Measurements from ENCODE around the gene JMJD1C.
A peak's percentile ranks its signal among the peaks of the same experiment; 100 is the strongest.
"Not testable (repeated sequence)": the region's sequence is repeated elsewhere in the genome, so short reads cannot be mapped to it uniquely, and the experiment has no call there.

The JMJD1C gene

DNA sequence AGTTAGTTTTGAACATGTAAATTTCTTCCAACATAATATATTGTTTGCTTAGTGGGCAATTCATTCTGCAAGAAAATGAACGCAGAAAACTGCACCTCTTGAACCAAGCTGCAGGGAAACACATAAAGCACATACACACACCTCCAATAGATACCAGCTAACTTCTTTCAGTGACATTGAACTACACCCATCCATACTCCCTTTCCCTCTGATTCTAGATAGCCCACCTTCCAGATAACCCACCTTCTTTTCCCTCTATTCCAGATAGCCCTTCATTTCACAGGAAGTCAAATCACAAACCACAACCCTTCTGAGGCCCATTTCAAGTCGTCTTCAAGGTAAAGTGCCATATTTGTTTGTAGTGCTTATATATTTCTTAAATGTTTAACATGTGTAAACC lies 304.2 kb downstream of the JMJD1C start:
- DNase-seq (ENCODE audit: low read depth) = no peak

DNA sequence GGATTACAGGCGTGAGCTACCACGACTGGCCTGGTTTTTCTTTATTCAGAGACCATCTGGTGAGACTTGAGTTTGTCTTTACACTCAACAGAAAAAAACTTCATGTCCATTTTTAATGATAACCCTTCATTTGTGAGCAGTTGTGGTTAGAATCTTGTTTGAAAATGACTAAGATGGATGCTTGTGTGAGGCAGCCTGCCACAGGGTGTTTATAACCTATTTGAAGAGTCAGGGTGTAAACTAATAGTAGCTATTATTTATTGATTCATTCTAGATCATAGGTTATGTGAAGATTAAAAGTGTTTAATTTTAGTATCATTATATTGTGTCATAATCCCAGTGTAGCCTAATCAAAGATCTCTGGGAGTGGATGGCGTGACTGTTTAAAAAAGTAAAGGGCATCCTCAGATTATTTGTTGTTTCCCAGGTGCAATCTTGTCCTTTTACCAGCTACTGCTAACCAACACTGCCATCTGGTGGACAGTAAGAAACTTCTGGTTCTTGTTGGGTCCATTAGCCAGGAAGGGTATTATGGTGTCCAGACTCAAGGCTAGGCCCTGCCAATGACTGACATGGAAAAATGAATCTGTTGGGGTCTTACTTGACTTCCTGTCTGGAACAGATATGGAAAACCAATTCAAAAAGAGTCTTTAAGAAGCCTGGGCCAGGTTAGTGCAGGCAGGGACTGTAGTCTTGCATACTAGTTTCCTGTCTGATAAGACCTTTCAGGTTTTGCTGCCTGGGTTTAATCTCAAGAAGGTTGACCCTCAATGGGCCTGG lies 307.7 kb downstream of the JMJD1C start:
- peak; percentile 49 for DNase-seq (ENCODE audit: low read depth)

- DNase-seq (ENCODE audit: low read depth) = no peak
Observed at GRCh38 chr10:63156236-63156635, 309.5 kb downstream of the JMJD1C start.

DNA sequence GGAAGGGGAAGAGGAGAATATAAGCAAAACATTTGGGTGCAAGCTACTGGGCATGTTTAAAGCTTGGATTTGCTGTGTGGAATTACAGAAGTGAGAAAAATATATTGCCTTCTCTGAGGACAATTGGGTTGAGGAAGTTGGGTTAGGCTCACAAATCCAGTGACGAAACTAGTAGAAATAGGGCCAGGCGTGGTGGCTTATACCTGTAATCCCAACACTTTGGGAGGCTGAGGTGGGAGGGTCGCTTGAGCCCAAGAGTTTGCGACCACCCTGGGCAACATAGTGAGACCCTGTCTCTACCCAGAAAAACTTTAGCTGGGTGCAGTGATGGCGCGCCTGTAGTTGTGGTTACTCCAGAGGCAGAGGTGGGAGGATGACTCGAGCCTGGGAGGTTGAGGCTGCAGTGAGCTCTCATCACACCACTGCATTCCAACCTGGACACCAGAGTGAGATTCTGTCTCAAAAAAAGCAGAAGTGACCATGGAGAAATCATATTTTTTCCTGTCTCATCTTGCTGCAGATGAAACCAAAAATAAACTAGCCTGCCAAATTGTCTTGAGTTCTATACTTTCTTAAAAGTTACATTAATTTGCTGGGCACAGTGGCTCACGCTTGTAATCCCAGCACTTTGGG lies 310.3 kb downstream of the JMJD1C start:
- no peak for DNase-seq (ENCODE audit: low read depth)

DNA sequence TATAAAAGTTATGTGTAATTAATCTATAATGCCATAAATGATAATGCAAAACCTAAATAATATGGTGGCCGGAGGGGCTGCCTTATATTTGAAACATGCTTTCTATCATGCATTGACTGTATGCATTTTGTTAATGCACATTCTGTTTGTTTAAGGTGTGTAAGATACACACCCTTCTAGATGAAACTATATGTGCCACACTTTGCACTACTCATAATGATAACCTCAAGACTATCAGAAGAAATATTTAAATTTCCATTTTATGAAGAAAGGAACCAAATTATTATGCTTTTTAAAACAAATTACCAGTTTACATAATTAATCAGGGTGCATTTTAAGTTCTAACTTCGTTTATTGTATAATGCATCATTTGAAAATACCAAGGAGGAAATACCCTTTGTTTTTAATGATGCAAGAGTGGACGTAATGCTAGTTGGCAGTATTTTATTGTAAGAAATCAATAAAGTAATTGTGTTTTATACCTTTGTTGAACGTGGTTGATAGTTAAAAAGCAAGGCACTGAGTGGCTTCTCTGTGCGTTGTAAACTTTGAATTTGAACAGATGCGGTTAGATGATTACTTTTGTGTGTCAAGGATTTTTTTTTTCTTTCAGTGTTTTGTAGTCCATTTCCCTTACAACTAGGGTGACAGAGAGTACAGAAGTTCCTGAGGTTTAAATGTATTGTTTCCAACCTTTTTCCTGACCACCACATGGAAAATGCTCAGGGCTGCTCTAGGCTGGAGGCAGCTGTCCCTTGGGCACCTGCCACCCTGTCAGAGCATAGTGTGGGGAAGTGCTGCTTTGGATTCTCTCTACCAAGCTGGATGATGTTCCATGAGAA lies 311.0 kb downstream of the JMJD1C start:
- no peak for DNase-seq (ENCODE audit: low read depth)

DNA sequence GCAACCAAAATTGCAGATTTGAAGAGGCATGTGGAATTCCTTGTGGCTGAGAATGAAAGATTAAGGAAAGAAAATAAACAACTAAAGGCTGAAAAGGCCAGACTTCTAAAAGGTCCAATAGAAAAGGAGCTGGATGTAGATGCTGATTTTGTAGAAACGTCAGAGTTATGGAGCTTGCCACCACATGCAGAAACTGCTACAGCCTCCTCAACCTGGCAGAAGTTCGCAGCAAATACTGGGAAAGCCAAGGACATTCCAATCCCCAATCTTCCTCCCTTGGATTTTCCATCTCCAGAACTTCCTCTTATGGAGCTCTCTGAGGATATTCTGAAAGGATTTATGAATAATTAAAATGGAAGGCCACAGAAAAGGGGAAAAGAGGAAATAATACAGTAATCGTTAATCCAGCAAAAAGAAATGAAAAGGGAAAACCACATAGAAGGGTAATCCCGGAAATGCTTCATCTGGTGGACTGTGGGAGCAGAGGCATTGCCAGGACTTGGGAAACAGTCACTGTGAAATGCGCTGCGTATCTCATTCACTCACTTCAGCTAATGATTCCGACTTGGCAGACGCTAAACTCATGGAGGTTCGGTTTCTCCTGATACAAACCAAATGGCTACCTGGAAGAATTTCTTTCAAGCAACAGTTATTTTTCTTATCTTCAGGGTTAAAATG lies 311.8 kb downstream of the JMJD1C start:
- DNase-seq (ENCODE audit: low read depth) = not testable (repeated sequence)

DNA sequence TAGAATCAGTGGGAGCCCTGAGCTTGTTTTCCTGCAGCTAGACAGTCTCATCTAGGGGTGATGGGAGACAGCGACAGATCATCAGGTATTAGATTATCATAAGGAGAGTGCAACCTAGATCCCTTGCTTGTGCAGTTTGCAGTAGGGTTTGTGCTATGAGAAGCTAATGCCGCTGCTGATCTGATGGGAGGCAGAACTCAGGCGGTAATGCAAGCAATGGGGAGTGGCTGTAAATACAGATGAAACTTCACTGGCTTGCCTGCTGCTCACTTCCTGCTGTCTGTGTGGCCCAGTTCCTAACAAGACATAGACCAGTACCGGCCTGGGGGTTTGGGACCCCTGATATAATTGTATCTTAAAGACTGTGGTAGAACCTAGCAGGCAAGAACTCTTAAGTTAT lies 315.0 kb downstream of the JMJD1C start:
- no peak for DNase-seq (ENCODE audit: low read depth)

DNA sequence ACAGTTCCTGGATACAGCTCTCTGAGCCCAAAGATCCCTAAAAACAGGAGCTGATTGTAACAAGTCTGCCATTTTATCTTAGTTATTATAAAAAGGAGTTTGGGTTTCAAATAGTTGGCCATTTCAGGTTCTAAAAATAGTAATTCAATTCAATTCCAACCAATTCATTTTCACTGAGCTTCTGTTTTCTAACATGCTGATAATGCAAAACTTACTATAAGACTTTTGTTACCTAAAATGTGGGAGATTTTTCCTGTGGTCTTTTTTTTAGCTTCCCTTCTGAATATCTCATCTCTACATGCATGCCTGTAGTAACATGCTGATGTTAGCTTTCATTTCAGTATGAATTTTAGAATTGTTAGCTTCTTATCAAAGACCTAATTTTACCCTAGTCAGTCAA lies 319.3 kb downstream of the JMJD1C start:
- no peak for DNase-seq (ENCODE audit: low read depth)

DNA sequence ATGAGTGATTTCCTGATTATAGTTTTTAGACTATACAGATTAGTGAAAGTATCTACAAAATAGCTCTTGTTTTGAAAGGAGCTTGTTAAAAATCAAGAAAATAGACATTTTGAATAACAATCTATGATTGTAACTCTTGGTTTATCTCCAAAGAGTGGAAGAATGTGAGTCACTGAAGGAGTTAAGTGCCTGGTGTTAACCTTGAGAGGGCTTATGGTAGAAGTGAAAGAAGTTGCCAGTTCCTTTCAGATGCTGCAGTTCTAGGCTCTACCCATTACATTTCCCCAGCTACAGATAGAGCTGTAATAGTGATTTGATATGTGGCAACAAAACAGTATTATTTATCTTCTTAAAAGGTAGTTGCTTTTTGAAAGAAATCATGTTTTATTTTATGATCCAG lies 320.0 kb downstream of the JMJD1C start:
- DNase-seq (ENCODE audit: low read depth) = no peak

GRCh38 chr10:63143987-63144386 lies 321.8 kb downstream of the JMJD1C start:
- DNase-seq (ENCODE audit: low read depth) = no peak

DNA sequence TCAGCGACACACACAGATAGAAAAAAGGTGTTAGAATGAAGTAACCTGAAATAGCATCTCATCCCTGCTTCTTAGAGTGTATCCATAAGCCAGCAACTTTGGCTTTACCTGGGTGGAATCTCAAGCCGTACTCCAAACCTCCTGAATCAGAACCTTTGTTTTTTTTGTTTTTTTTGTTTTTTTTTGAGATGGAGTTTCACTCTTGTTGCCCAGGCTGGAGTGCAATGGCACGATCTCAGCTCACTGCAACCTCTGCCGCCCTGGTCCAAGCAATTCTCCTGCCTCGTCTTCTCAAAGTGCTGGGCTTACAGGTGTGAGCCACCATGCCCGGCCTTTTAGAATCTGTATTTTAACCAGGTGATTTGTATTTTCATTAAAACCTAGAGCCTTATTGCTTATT lies 323.6 kb downstream of the JMJD1C start:
- DNase-seq (ENCODE audit: low read depth) = no peak

DNA sequence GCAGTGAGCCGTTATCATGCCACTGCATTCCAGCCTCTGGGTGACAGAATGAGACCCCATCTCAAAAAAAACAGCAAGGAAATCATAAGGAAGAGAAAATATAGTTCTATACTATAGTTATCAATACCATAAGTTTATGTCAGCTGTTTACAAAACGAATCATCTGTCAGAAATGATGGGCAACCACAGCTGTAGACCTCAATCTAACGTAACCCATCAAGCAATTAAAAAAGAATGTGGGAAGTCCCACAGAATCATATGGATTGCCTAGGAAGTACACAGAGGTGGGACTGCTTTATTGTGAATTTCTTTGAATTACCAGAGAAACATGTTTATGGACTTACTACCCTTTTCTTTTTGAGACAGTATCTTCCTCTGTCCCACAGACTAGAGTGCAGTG lies 325.7 kb downstream of the JMJD1C start:
- no peak for DNase-seq (ENCODE audit: low read depth)

DNA sequence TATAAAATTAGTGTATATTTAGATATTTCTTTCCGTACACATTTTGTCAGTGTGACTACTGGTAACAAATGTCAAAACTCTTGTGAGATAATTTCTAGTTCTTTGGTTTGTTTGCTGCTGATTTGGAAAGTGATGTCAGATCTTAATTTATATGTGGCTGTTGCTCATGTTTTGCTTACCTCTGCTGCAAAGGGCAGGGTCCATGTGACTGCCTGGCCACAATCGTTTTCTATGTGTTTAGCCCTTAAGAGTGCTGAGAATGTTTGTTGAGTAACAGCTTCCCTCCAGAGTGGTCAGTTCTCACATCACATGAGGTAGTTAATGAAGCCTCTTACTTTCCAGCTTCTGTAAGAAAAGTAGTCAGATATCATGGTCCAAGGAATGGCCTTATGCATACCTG lies 328.5 kb downstream of the JMJD1C start:
- no peak for DNase-seq (ENCODE audit: low read depth)

DNA sequence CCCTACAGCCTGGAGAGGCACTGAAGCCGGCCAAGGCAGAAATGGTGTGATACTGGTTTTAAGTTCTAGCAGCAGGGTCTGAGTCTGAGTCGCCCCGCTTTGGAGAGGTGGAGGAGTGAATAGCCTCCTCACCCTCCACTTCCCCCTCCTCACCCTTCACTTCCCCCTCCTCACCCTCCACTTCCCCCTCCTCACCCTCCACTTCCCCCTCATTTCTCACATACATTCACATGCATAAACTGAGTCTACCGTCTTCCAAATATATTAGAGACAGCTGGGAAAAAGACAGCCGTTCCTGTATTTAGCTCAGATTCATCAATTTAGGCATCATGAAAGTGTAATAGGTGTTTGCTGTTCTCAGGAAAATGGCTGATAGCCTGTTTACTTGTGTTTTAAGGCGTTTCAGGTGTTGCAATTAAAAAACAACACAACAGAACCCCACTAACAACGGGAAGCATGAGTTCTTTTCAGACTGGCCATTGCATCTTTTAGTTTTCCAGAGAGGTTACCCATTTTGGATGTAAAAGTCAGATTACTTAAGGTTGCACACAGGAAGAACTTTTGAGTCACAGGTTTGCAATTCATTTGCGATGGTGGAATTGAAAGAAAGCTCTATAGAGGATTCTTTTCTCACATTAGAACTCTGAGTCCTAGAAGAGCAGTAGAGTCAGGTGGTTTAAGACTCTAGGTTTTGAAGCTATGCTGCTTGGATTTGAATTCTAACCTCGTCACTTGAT lies 331.8 kb downstream of the JMJD1C start:
- no peak for DNase-seq (ENCODE audit: low read depth)

DNA sequence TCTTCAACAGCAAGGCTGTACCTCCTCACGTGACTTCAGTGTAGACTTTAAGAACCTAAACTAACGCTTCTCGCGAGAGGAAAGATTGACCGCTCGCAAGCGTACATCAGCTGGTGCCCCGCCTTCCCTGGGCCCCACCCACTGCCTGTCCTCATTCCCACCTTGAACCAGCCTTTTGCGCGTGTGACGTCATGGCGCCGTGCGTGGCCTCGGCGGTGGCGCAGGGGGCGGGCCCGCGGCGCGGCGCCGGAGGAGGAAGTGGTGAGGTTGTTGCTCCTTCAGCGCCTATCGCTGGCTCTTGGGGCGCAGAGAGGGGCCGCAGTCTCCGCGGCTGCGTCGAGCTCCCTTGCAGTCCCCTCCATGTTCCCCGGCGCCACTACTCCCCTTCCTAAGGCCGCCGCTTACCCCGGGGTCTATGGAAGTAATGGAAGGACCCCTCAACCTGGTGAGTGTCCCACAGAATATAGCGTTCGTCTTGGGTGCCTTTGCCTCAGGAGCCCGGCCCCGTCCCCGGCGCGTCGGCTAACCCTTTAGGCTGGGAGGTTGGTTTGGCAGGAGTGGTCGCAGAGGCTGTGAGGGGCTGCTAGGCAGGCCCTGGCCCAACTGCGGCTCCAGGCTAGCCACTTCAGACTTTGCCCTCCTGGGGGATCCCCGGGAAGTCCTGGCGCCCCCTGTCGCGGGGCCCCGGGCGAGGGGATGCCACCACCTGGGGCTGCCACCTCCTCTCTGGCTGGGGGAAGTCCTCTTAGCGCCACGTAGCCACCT lies 332.5 kb downstream of the JMJD1C start, which contains the start of gene NRBF2:
Gene NRBF2 (plus strand): TSS at position 273 of the 765 bp plus-strand sequence. CDS start 143 bp downstream, at position 416.
- peak; percentile 99 for DNase-seq (ENCODE audit: low read depth)

GRCh38 chr10:63132651-63133055 lies 333.1 kb downstream of the JMJD1C start:
- DNase-seq (ENCODE audit: low read depth) = no peak

- no peak for DNase-seq (ENCODE audit: low read depth)
Observed at GRCh38 chr10:63129888-63130287, 335.9 kb downstream of the JMJD1C start.

- DNase-seq (ENCODE audit: low read depth) = no peak
Observed at GRCh38 chr10:63128443-63128842, 337.3 kb downstream of the JMJD1C start.

DNA sequence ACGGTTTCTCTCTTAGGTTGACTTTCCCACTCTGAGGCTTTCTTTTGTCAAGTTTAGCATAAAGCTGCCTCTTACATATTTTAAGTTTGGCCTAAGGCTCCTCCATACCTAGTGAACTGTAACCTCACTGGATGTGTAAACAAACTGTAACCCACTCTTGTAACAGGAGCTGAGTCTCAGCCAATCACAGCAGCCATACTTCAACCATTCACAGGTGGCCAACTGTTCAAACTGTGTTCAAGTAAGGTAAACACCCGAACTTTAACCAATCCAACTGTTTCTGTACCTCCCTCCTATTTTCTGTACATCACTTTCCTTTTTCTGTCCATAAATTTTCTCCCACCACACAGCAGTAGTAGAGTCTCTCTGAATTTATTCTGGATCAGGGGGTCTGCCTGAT lies 340.3 kb downstream of the JMJD1C start:
- no peak for DNase-seq (ENCODE audit: low read depth)

- no peak for DNase-seq (ENCODE audit: low read depth)
Observed at GRCh38 chr10:63123727-63124362, 341.9 kb downstream of the JMJD1C start.

All from CMK (cell line).